Measurements from ENCODE around the gene NTSR2.

Gene NTSR2

DNA sequence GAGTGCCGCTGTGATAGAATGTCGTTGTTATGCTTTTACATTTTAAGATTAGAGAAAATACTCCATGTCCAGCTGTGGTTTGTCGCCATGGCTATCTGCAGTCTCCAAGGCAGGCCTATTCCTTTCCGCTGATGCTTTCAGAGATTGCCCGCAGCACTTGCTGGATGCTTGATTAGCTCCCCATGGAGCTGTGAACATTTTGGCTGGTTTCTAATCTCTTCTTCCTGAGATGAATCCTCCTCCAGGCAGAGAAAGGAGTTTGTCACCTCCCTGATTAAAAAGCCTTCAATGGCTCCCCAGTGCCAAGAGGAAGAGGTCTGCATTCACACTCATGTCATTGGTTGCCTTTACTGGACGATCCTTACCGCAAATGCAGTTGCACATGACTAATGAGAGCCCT is 43.8 kb upstream of the NTSR2 start:
- DNase-seq (ENCODE audit: low read depth, low spot score) = no peak
- in situ Hi-C loops (cut with HindIII; ENCODE audit: low sequenced_read_pairs) = no loop called here
- H3K4me3 ChIP-seq (ENCODE audit: low read depth, low read length) = no peak overlapping the region
- TF ChIP-seq, protein P1, sequence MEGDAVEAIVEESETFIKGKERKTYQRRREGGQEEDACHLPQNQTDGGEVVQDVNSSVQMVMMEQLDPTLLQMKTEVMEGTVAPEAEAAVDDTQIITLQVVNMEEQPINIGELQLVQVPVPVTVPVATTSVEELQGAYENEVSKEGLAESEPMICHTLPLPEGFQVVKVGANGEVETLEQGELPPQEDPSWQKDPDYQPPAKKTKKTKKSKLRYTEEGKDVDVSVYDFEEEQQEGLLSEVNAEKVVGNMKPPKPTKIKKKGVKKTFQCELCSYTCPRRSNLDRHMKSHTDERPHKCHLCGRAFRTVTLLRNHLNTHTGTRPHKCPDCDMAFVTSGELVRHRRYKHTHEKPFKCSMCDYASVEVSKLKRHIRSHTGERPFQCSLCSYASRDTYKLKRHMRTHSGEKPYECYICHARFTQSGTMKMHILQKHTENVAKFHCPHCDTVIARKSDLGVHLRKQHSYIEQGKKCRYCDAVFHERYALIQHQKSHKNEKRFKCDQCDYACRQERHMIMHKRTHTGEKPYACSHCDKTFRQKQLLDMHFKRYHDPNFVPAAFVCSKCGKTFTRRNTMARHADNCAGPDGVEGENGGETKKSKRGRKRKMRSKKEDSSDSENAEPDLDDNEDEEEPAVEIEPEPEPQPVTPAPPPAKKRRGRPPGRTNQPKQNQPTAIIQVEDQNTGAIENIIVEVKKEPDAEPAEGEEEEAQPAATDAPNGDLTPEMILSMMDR (IDR thresholded peaks at IDR 0.05; ENCODE audit: low read depth, low read length) = no peak

DNA sequence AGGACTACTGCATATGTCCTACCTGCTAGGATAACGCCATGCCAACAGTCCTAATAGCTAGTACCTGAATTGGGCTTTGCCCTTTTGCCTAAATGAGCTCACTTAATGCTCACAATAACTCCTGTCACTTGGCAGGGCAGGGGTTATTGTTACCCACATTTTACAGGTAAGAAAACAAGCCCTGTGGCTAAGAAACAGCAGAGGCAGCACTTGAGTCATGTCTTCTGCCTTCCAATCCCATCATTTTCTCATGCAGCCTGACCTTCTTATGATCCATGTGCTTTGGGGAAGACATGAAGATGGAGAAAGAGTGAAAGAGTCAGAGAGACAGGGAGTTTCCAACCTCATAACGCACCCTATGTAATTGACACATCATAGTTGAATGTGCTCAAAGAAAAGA is 42.9 kb upstream of the NTSR2 start:
- TF ChIP-seq, protein P1 (IDR thresholded peaks at IDR 0.05; ENCODE audit: low read depth, low read length) = no peak
- in situ Hi-C loops (cut with HindIII; ENCODE audit: low sequenced_read_pairs) = no loop called here
- H3K4me3 ChIP-seq (ENCODE audit: low read depth, low read length) = no peak overlapping the region
- no peak for DNase-seq (ENCODE audit: low read depth, low spot score)

DNA sequence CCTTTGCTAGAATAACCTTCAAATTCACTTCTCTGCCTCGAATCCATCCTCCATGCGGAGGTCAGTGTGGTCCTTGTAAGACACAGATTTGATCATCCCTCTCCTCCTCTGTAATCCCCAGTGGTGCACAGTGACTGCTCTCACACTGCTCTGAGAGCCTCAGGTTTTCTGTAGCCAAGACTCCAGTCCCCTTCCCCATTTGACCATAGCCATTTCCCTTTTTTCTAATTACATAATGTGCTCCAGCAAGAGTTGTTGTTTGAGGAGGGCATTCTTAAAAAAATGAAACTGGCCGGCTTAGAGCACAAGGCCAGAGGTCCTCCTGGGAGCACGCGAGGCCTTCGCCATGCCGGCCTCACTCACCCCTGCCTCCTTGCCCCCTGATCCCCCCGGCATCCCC is 41.8 kb upstream of the NTSR2 start:
- TF ChIP-seq, protein P1 (IDR thresholded peaks at IDR 0.05; ENCODE audit: low read depth, low read length) = no peak
- in situ Hi-C loops (cut with HindIII; ENCODE audit: low sequenced_read_pairs) = no loop called here
- no peak for DNase-seq (ENCODE audit: low read depth, low spot score)
- no peak overlapping the region for H3K4me3 ChIP-seq (ENCODE audit: low read depth, low read length)

GRCh38 chr2:11711354-11711716 is 41.3 kb upstream of the NTSR2 start:
- TF ChIP-seq, protein P1 (IDR thresholded peaks at IDR 0.05; ENCODE audit: low read depth, low read length) = no peak
- in situ Hi-C loops (cut with HindIII; ENCODE audit: low sequenced_read_pairs) = no loop called here
- H3K4me3 ChIP-seq (ENCODE audit: low read depth, low read length) = no peak overlapping the region
- DNase-seq (ENCODE audit: low read depth, low spot score) = no peak

DNA sequence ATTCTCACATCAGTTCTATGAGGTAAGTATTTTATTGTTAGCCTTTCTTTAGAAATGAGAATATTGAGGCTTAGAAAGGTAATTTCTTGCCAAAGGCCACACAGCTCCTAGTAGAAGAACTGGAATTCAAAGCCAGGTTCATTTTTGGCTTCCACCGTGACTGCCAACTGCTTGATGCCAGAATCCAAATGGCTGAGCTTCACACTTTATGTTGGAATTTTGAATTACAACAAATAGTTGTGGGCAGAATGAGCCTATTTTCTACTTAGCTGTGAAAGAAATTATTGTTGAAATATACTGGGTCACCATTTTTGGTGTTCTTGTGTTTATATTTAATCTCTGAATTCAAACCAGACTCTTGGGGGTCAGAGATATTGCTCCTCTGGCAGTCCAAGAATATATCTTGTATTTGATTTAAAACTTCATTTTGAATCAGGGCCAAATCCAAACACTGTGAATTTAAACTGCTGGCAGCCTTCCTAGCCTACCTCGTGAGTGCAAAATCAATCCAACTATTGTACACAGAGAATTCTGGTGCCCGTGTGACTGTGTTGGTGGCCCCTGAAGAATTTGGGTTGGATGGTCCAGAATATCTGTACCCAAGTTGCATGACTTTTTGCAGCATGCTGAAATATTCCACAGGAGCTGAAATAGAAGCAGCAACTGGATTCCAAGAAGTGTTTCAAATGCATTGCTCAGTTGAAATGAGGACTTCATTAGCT is 40.8 kb upstream of the NTSR2 start:
- TF ChIP-seq, protein P1 (IDR thresholded peaks at IDR 0.05; ENCODE audit: low read depth, low read length) = no peak
- in situ Hi-C loops (cut with HindIII; ENCODE audit: low sequenced_read_pairs) = no loop called here
- DNase-seq (ENCODE audit: low read depth, low spot score) = no peak
- H3K4me3 ChIP-seq (ENCODE audit: low read depth, low read length) = no peak overlapping the region

DNA sequence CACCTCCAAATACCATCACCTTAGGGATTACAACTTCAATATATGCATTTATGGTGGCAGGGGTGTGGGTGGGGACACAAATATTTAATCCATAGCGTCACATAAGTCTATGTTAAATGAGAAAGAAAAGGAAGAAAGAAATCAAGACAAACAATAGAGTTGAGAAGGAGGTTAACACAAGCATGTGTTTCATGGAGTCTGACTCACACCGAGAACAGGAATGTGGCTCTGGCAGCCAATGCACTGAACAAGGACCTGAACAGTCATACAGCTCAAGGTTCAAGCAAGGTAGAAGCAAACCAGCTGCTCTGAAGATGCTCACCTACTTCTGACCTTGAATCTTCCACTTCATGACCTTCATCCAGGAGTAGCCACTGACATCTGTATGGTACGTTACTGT is 40.2 kb upstream of the NTSR2 start:
- DNase-seq (ENCODE audit: low read depth, low spot score) = peak; percentile 85

More for the DNA sequence above, 40.2 kb upstream of the NTSR2 start:
- H3K4me3 ChIP-seq (ENCODE audit: low read depth, low read length) = no peak overlapping the region
- TF ChIP-seq, protein P1 (IDR thresholded peaks at IDR 0.05; ENCODE audit: low read depth, low read length) = no peak
- in situ Hi-C loops (cut with HindIII; ENCODE audit: low sequenced_read_pairs) = no loop called here
